Skeletal muscle tissue (tissue), 4 donors: ENCODE results near the gene SNAI1. TPM values are rescaled to one million over a fixed set of nuclear protein-coding genes. Genes with fewer than 3 reads are reported as not detected.
"Not testable (repeated sequence)": the region's sequence is repeated elsewhere in the genome, so short reads cannot be mapped to it uniquely, and the experiment has no call there.

Source experiments
- H3K27ac ChIP-seq: one replicate; pipeline ENCODE4 v1.7.0; 2013; ENCODE audit warnings: mild to moderate bottlenecking, low read depth, low read length, inconsistent platforms
- H3K27me3 ChIP-seq, 3 donors: one replicate each; pipeline ENCODE4 v1.7.0; 2013; ENCODE audit warnings: low read length in 3 of 3; ENCODE audit not compliant: control insufficient read depth in 3 of 3, insufficient read depth in 3 of 3
- H3K36me3 ChIP-seq, 3 donors: one replicate each; pipeline ENCODE4 v1.7.0; 2013; ENCODE audit warnings: low read length in 3 of 3; ENCODE audit not compliant: control insufficient read depth in 3 of 3, insufficient read depth in 3 of 3
- H3K4me1 ChIP-seq, 3 donors: one replicate each; pipeline ENCODE4 v1.7.0; 2013; ENCODE audit warnings: low read length in 3 of 3, mild to moderate bottlenecking in 3 of 3; ENCODE audit not compliant: control insufficient read depth in 3 of 3, insufficient read depth in 3 of 3
- H3K4me3 ChIP-seq, 3 donors: one replicate each; pipeline ENCODE4 v1.7.0; 2013; ENCODE audit warnings: low read length in 3 of 3
- H3K9ac ChIP-seq, 3 donors: one replicate each; pipeline ENCODE4 v1.7.0; 2013; ENCODE audit warnings: low read length in 3 of 3, mild to moderate bottlenecking in 3 of 3, moderate library complexity in 2 of 3, low read depth in 1 of 3
- H3K9me3 ChIP-seq, 3 donors: one replicate each; pipeline ENCODE4 v1.7.0; 2013; ENCODE audit warnings: low read length in 3 of 3; ENCODE audit not compliant: control insufficient read depth in 3 of 3
- total RNA-seq: library from RNA; depleted of rRNA; stranded (reverse); fragments of >200 nt; gene quantifications from one replicate; pipeline ENCODE4 v1.2.3, GENCODE V29; 2014
- donor health status: Osteomylitis.

The SNAI1 gene
- total RNA-seq, 1 donor from 2014 or later: 0.52 TPM

DNA sequence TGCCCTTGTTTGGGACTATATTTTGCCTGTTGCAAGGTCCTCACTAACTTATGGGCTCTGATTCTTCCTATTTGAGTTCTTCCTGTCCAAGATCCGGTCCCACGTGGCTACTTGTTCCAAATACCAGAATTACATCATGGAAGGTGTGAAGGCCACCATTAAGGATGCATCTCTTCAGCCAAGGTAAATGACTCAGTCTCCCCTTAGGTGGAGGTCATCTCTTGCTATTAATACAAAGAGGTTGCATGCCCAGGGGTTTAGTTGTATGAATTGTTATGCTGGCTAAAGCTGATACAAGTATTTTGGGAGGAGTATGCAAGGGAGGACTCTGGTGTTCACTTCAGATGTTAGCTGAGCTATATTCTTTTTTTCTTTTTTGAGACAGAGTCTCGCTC is 37.5 kb upstream of the SNAI1 start:
- Histone ChIP-seq H3K4me3 (no peak overlapping the region), H3K4me1 (peaks cover 7 to 21% (median 18%) of the 10 kb centered on the region in 3 donors), H3K9me3 (no peaks in the 10 kb centered on the region), H3K9ac (no peak overlapping the region), H3K27me3 (no peaks in the 10 kb centered on the region), H3K36me3 (peaks cover 60 to 62% (median 61%) of the 10 kb centered on the region in 3 donors), H3K27ac (no peak overlapping the region)

- Histone ChIP-seq H3K4me3 (no peak overlapping the region), H3K9me3 (no peaks in the 10 kb centered on the region), H3K36me3 (peaks cover 65 to 67% (median 65%) of the 10 kb centered on the region in 3 donors), H3K27ac (no peak overlapping the region), H3K4me1 (peaks cover 6 to 17% (median 17%) of the 10 kb centered on the region in 3 donors), H3K9ac (no peak overlapping the region), H3K27me3 (no peaks in the 10 kb centered on the region)
Measured at GRCh38 chr20:49945701-49946477, 36.9 kb upstream of the SNAI1 start.

DNA sequence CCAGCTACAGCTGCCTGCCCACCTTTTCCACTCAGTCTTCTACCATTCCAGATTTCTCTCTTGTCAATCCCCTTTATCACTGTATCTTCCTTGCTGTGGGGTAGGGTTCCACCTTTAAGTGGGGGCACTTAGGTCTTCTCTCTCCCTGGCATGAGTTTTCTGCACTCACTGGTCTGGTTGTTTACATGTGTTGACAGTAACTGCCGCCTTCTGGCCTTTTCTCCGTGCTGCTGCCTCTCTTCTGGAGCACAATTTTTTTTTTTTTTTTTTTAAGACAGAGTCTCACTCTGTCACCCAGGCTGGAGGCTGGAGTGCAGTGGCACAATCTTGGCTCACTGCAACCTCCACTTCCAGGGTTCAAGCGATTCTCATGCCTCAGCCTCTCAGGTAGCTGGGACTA is 34.6 kb upstream of the SNAI1 start:
- Histone ChIP-seq H3K4me1 (peaks cover 0 to 6% (median 5%) of the 10 kb centered on the region in 3 donors), H3K36me3 (peaks cover 67 to 72% (median 69%) of the 10 kb centered on the region in 3 donors), H3K27ac (no peak overlapping the region), H3K9me3 (no peaks in the 10 kb centered on the region), H3K27me3 (no peaks in the 10 kb centered on the region), H3K4me3 (no peak overlapping the region), H3K9ac (no peak overlapping the region)

- no peaks in the 10 kb centered on the region for H3K9me3 ChIP-seq
- no peaks in the 10 kb centered on the region for H3K27me3 ChIP-seq
- H3K27ac ChIP-seq: no peak overlapping the region
- H3K4me1 ChIP-seq: peaks cover 0 to 5% (median 4%) of the 10 kb centered on the region in 3 donors
- peaks cover 72 to 78% (median 75%) of the 10 kb centered on the region in 3 donors for H3K36me3 ChIP-seq
- no peak overlapping the region for H3K4me3 ChIP-seq
- H3K9ac ChIP-seq: no peak overlapping the region
Measured at GRCh38 chr20:49948809-49949507, 33.8 kb upstream of the SNAI1 start.

GRCh38 chr20:49951151-49951550 is 31.6 kb upstream of the SNAI1 start:
- H3K36me3 ChIP-seq: peaks cover 73 to 79% (median 76%) of the 10 kb centered on the region in 3 donors
- no peaks in the 10 kb centered on the region for H3K9me3 ChIP-seq
- no peaks in the 10 kb centered on the region for H3K4me1 ChIP-seq
- no peak overlapping the region for H3K9ac ChIP-seq
- H3K27me3 ChIP-seq: no peaks in the 10 kb centered on the region
- H3K27ac ChIP-seq: no peak overlapping the region
- H3K4me3 ChIP-seq: no peak overlapping the region

DNA sequence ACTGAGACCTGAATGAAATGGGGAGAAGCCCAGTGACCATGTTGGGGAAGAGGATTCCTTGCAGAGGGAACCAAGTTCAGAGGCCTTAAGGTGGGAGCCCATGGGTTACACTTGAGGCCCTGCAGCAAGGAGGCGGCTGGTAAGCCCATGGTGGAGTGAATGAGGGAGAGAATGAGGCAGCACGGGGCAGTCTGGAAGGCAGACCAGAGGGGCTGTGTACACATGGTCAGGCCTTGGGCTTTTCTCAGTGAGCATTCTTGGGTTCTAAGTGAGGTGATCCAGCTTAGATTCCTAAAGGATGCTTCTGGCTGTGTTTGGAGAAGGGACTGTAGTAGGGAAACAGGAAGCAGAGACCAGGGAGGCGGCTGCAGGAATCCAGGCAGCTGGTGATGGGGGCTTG is 27.6 kb upstream of the SNAI1 start:
- H3K4me1 ChIP-seq: no peaks in the 10 kb centered on the region
- H3K9me3 ChIP-seq: no peaks in the 10 kb centered on the region
- no peaks in the 10 kb centered on the region for H3K27me3 ChIP-seq
- no peak overlapping the region for H3K27ac ChIP-seq
- H3K4me3 ChIP-seq: no peak overlapping the region
- peaks cover 55 to 62% (median 59%) of the 10 kb centered on the region in 3 donors for H3K36me3 ChIP-seq
- H3K9ac ChIP-seq: no peak overlapping the region

- H3K36me3 ChIP-seq: peaks cover 49 to 55% (median 52%) of the 10 kb centered on the region in 3 donors
- H3K9me3 ChIP-seq, H3K4me3 ChIP-seq, H3K9ac ChIP-seq, H3K27me3 ChIP-seq, H3K27ac ChIP-seq, H3K4me1 ChIP-seq: not testable (repeated sequence)
Measured at GRCh38 chr20:49955830-49956396, 26.9 kb upstream of the SNAI1 start.

DNA sequence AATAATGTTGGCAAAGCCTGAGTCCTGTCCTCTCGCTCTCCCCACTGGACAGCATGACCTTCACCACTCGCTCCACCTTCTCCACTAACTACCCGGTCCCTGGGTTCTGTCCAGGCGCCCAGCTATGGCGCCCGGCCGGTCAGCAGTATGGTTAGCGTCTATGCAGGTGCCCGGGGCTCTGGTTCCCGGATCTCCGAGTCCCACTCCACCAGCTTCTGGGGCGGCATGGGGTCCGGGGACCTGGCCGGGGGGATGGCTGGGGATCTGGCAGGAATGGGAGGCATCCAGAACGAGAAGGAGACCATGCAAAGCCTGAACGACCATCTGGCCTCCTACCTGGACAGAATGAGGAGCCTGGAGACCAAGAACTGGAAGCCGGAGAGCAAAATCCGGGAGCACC is 26.1 kb upstream of the SNAI1 start:
- H3K9ac ChIP-seq: no peak overlapping the region
- no peaks in the 10 kb centered on the region for H3K4me1 ChIP-seq
- H3K36me3 ChIP-seq: peaks cover 45 to 48% (median 47%) of the 10 kb centered on the region in 3 donors
- no peak overlapping the region for H3K27ac ChIP-seq
- no peaks in the 10 kb centered on the region for H3K9me3 ChIP-seq
- H3K27me3 ChIP-seq: no peaks in the 10 kb centered on the region
- H3K4me3 ChIP-seq: no peak overlapping the region

DNA sequence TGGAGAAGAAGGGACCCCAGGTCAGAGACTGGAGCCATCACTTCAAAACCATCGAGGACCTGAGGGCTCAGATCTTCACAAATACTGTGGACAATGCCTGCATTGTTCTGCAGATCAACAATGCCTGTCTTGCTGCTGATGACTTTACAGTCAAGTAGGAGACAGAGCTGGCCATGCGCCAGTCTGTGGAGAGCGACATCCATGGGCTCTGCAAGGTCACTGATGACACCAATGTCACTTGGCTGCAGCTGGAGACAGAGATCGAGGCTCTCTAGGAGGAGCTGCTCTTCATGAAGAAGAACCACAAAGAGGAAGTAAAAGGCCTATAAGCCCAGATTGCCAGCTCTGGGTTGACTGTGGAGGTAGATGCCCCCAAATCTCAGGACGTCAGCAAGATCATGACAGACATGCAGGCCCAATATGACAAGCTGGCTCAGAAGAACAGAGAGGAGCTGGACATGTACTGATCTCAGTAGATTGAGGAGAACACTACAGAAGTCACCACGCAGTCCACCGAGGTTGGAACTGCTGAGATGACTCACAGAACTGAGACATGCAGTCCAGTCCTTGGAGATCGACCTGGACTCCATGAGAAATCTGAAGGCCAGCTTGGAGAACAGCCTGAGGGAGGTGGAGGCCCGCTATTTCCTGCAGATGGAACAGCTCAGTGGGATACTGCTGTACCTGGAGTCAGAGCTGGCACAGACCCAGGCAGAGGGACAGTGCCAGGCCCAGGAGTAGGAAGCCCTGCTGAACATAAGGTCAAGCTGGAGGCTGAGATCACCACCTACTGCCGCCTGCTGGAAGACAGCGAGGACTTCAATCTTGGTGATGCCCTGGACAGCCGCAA is 25.5 kb upstream of the SNAI1 start:
- H3K27me3 ChIP-seq, H3K9ac ChIP-seq, H3K4me1 ChIP-seq, H3K27ac ChIP-seq, H3K4me3 ChIP-seq, H3K9me3 ChIP-seq: not testable (repeated sequence)
- H3K36me3 ChIP-seq: peaks cover 39 to 42% (median 40%) of the 10 kb centered on the region in 3 donors
